Measurements from ENCODE around the gene ZNF622. TPM values are rescaled to one million over a fixed set of nuclear protein-coding genes. Genes with fewer than 3 reads are reported as not detected.
A peak's percentile ranks its signal among the peaks of the same experiment; 100 is the strongest.

Gene ZNF622
- total and polyA plus RNA-seq, 10 of the 15 experiments (the other 5 are each of a cell fraction or from before 2014, with no cell fraction given): 9.0 to 60.3 (median 31.0) TPM

GRCh38 chr5:16467363-16468219 lies 2.0 kb upstream of the ZNF622 start (continued):
- 0 out of 2 replicates have a peak, but pooled peaks have one; percentile 45 for TF ChIP-seq CREB1 (IDR thresholded peaks at IDR 0.05; ENCODE audit: low read depth)
- TF ChIP-seq ETV6 (conservative IDR thresholded peaks at IDR 0.05 in 1 of 2, IDR thresholded peaks at IDR 0.05 in 1 of 2; ENCODE audit: borderline replicate concordance in 1 of 2, low read depth in 1 of 2): peak in 1 of 2 experiments; percentile 78; a peak in 1 of 4 replicates
- TF ChIP-seq SMC3 (IDR thresholded peaks at IDR 0.05; ENCODE audit: borderline replicate concordance, low read length): no peak
- TF ChIP-seq E2F8 (IDR thresholded peaks at IDR 0.05; ENCODE audit: low read depth, partially characterized antibody): no peak
- TF ChIP-seq GABPA (IDR thresholded peaks at IDR 0.05; ENCODE audit: low read depth): 0 out of 2 replicates have a peak, but pooled peaks have one; percentile 45
- no peak for TF ChIP-seq ZNF622 (IDR thresholded peaks at IDR 0.05)
- no peak for TF ChIP-seq MLLT1 (IDR thresholded peaks at IDR 0.05)
- TF ChIP-seq MEF2B (IDR thresholded peaks at IDR 0.05; ENCODE audit: partially characterized antibody, poor library complexity, severe bottlenecking): peak; percentile 39
- peak; percentile 48; the same call in 1 of the 2 replicates for TF ChIP-seq IRF4 (IDR thresholded peaks at IDR 0.05; ENCODE audit: low read depth, low read length)
- TF ChIP-seq ZNF592 (IDR thresholded peaks at IDR 0.05): no peak
- TF ChIP-seq SMAD1 (IDR thresholded peaks at IDR 0.05; ENCODE audit: low read depth, partially characterized antibody): no peak
- TF ChIP-seq GATAD2B (conservative IDR thresholded peaks at IDR 0.05; ENCODE audit: low read depth): no peak
- peak; percentile 49; the same call in 1 of the 2 replicates for TF ChIP-seq EED (IDR thresholded peaks at IDR 0.05; ENCODE audit: low read depth)
- TF ChIP-seq PML (IDR thresholded peaks at IDR 0.05; ENCODE audit: low read length): peak; percentile 64; the same call in 1 of the 2 replicates
- TF ChIP-seq HDAC2 (IDR thresholded peaks at IDR 0.05): no peak
- peak; percentile 36; the same call in 1 of the 2 replicates for TF ChIP-seq CREM (IDR thresholded peaks at IDR 0.05; ENCODE audit: low read depth)
- TF ChIP-seq TCF7 (IDR thresholded peaks at IDR 0.05; ENCODE audit: borderline replicate concordance): no peak; the same call in 1 of the 2 replicates
- no peak for TF ChIP-seq ESRRA (IDR thresholded peaks at IDR 0.05; ENCODE audit: low read length)
- TF ChIP-seq MTA3 (IDR thresholded peaks at IDR 0.05; ENCODE audit: borderline replicate concordance, low read length): peak; percentile 42; the same call in 1 of the 2 replicates
- 0 out of 2 replicates have a peak, but pooled peaks have one; percentile 17 for TF ChIP-seq YY1 (IDR thresholded peaks at IDR 0.05; ENCODE audit: low read depth, low read length)
- peak; percentile 43 for TF ChIP-seq RUNX3 (IDR thresholded peaks at IDR 0.05; ENCODE audit: low read length)
- no peak for TF ChIP-seq STAT1 (conservative IDR thresholded peaks at IDR 0.05)
- no peak for TF ChIP-seq NFYA (IDR thresholded peaks at IDR 0.05; ENCODE audit: borderline replicate concordance, low read depth, low read length)

Data from GM12878 (cell line).